Sigmoid colon (tissue), 7 donors: Measurements from ENCODE around the gene NFIB. TPM values are rescaled to one million over a fixed set of nuclear protein-coding genes. Genes with fewer than 3 reads are reported as not detected.
A peak's percentile ranks its signal among the peaks of the same experiment; 100 is the strongest.

ENCODE experiments used
- DNase-seq: peaks from one replicate; pipeline ENCODE4 v3.0.0-alpha.2; 2019
- H3K27ac ChIP-seq, 4 donors: fragments of 200-600 bp; sonication (generic); one replicate each; pipeline ENCODE4 v1.5.1; 2016 to 2019; ENCODE audit warnings: mild to moderate bottlenecking in 1 of 4
- H3K27me3 ChIP-seq, 3 donors: fragments of 200-600 bp; sonication (generic); one replicate each; pipeline ENCODE4 v1.5.1; 2019; ENCODE audit warnings: mild to moderate bottlenecking in 1 of 3
- H3K36me3 ChIP-seq, 4 donors: fragments of 200-600 bp; sonication (generic); one replicate each; pipeline ENCODE4 v1.5.1; 2016 to 2019
- H3K4me1 ChIP-seq, 4 donors: fragments of 200-600 bp; sonication (generic); one replicate each; pipeline ENCODE4 v1.5.1; 2017 to 2019
- H3K4me3 ChIP-seq, 4 donors: fragments of 200-600 bp; sonication (generic); one replicate each; pipeline ENCODE4 v1.5.1; 2017 to 2019; ENCODE audit warnings: mild to moderate bottlenecking in 2 of 4, moderate library complexity in 1 of 4
- H3K9me3 ChIP-seq, 4 donors: fragments of 200-600 bp in 3 of 4; sonication (generic) in 3 of 4; one replicate each; pipeline versions ENCODE4 v1.5.1 to v1.6.1; 2013 to 2019
- EP300 ChIP-seq, 4 donors: sonication (generic); formaldehyde crosslinking; IDR thresholded peaks; one replicate each; pipeline ENCODE4 v1.6.1; 2017; ENCODE audit warnings: antibody characterized with exemption in 4 of 4
- POLR2A ChIP-seq, 2 donors: fragments of 450-650 bp; IDR thresholded peaks; one replicate each; pipeline ENCODE4 v1.6.1; 2016; ENCODE audit warnings: antibody characterized with exemption in 2 of 2, mild to moderate bottlenecking in 2 of 2, moderate library complexity in 2 of 2
- POLR2AphosphoS5 ChIP-seq, 4 donors: sonication (generic); formaldehyde crosslinking; IDR thresholded peaks; one replicate each; pipeline ENCODE4 v1.6.1; 2017; ENCODE audit warnings: antibody characterized with exemption in 4 of 4
- WGBS, 2 donors: extraction: QIAGEN DNeasy Blood & Tissue Kit; methylation state at CpG; one replicate each; pipeline ENCODE4 v1.1.7; 2013; 5-methylcytosine and 5-hydroxymethylcytosine counted together
- intact Hi-C: fragments of 100-400 bp; cut with DNase I; formaldehyde crosslinking; loops from one replicate; pipeline ENCODE4 v1.15.1; 2023
- polyA plus RNA-seq, 3 donors: library from polyadenylated mRNA; stranded (reverse); fragments of 200-250 nt; gene quantifications; one replicate each; pipeline ENCODE4 v1.2.3, GENCODE V29; 2013
- total RNA-seq, 4 donors: library from RNA; depleted of rRNA; stranded (reverse); fragments of >200 nt; gene quantifications; one replicate each; pipeline ENCODE4 v1.1.0, GENCODE V29; 2016
- TF ChIP-seq, protein P1 (sequence below), 4 experiments: fragments of 450-650 bp in 3 of 4; fragments of 200-600 bp in 1 of 4; IDR thresholded peaks; one replicate each; pipeline ENCODE4 v1.5.1; 2016 to 2019; ENCODE audit warnings: antibody characterized with exemption in 4 of 4, mild to moderate bottlenecking in 3 of 4, moderate library complexity in 2 of 4
- donor health status: healthy with polysubstance abuse.
- donor health status: Bipolar disorder and iron deficiency.
- donor health status: healthy.

The NFIB gene
- 100 to 1,000 TPM in 1 of 4 donors, 10 to 100 TPM in 3; 45.3 to 129 (median 59.9) TPM for total RNA-seq
- 10 to 100 TPM in 1 of 3 donors, 1 to 10 TPM in 2; 3.7 to 12.5 (median 4.8) TPM for polyA plus RNA-seq

DNA sequence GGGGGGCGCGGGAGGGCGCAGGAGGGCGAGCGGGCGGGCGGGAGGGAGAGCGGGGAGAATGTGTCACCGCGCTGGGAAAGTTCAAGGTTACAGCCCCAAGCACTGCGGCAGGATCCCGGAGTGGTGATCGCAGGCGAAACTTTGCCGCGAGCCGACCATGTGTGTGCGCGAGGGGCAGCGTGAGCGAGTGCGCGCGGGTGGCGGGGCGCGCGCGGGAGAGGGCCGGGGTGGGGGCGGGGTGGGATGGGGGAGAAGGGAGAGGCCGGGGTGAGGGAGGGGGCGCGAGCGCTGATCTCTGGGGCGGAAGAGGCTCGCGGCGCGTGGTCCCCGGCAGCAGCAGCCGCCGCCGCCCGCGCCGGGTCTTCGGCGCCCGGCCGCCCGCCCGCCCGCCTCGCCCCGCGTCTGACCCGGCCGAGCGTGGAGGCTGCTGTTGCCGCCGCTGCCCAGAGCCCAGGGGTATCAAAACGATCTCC, at the start of gene NFIB:
NFIB (minus strand) TSS at position 191 of the 473 bp plus-strand sequence. CDS start 630 bp downstream, outside the sequence.
- Histone ChIP-seq H3K27me3 (no peaks in the 10 kb centered on the region), H3K4me3 (peak within 1 kb of the TSS; percentile 55 to 87 (median 73)), H3K36me3 (no peaks in the 10 kb centered on the region), H3K4me1 (peaks cover 0 to 51% (median 40%) of the 10 kb centered on the region in 4 donors), H3K9me3 (no peaks in the 10 kb centered on the region), H3K27ac (peak within 1 kb of the TSS; percentile 98 to 99 (median 98))
- intact Hi-C loops = loop anchor here (5.0 kb wide), 3 partner anchors 42 to 217 kb away; no protein-coding TSS in a partner anchor
- peak; percentile 81 for DNase-seq
- TF ChIP-seq, protein P1, sequence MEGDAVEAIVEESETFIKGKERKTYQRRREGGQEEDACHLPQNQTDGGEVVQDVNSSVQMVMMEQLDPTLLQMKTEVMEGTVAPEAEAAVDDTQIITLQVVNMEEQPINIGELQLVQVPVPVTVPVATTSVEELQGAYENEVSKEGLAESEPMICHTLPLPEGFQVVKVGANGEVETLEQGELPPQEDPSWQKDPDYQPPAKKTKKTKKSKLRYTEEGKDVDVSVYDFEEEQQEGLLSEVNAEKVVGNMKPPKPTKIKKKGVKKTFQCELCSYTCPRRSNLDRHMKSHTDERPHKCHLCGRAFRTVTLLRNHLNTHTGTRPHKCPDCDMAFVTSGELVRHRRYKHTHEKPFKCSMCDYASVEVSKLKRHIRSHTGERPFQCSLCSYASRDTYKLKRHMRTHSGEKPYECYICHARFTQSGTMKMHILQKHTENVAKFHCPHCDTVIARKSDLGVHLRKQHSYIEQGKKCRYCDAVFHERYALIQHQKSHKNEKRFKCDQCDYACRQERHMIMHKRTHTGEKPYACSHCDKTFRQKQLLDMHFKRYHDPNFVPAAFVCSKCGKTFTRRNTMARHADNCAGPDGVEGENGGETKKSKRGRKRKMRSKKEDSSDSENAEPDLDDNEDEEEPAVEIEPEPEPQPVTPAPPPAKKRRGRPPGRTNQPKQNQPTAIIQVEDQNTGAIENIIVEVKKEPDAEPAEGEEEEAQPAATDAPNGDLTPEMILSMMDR (IDR thresholded peaks at IDR 0.05) = no peak
- TF ChIP-seq EP300 (IDR thresholded peaks at IDR 0.05) (no peak), POLR2A (IDR thresholded peaks at IDR 0.05) (no peak), POLR2AphosphoS5 (IDR thresholded peaks at IDR 0.05) (peak in 3 of 4 donors; percentile 15 to 36 (median 36))
- WGBS, 2 donors = 1% methylated on average over 63 of the region's 63 CpGs

GRCh38 chr9:14362175-14362574, 48.2 kb upstream of the NFIB start:
- peak; percentile 76 for DNase-seq
- 82 to 93% methylated on average over 1 of the region's 1 CpG for WGBS, 2 donors
- no peaks in the 10 kb centered on the region for H3K36me3 ChIP-seq
- no peak overlapping the region for H3K4me3 ChIP-seq
- TF ChIP-seq EP300 (IDR thresholded peaks at IDR 0.05) (peak in 3 of 4 donors; percentile 49 to 76 (median 64)), POLR2A (IDR thresholded peaks at IDR 0.05) (no peak), POLR2AphosphoS5 (IDR thresholded peaks at IDR 0.05) (peak; percentile 87 to 96 (median 92))
- intact Hi-C loops = loop anchor here (5.0 to 10.0 kb wide), 2 partner anchors 40 to 797 kb away; no protein-coding TSS in a partner anchor
- peak overlapping the region; percentile 23 to 78 (median 74) for H3K27ac ChIP-seq
- peaks cover 0 to 63% (median 45%) of the 10 kb centered on the region in 4 donors for H3K4me1 ChIP-seq
- no peaks in the 10 kb centered on the region for H3K27me3 ChIP-seq
- H3K9me3 ChIP-seq = no peaks in the 10 kb centered on the region

GRCh38 chr9:14361074-14361473, 47.1 kb upstream of the NFIB start:
- no peaks in the 10 kb centered on the region for H3K9me3 ChIP-seq
- H3K36me3 ChIP-seq = no peaks in the 10 kb centered on the region
- DNase-seq = no peak
- H3K4me3 ChIP-seq = no peak overlapping the region
- TF ChIP-seq EP300 (IDR thresholded peaks at IDR 0.05) = no peak
- no peak for TF ChIP-seq POLR2AphosphoS5 (IDR thresholded peaks at IDR 0.05)
- TF ChIP-seq, protein P1 (IDR thresholded peaks at IDR 0.05) = no peak
- no peak for TF ChIP-seq POLR2A (IDR thresholded peaks at IDR 0.05)
- no peaks in the 10 kb centered on the region for H3K27me3 ChIP-seq
- peaks cover 0 to 62% (median 45%) of the 10 kb centered on the region in 4 donors for H3K4me1 ChIP-seq
- peak overlapping the region in 1 of 4 donors; percentile 78 for H3K27ac ChIP-seq
- intact Hi-C loops = loop anchor here (5.0 to 10.0 kb wide), 2 partner anchors 39 to 796 kb away; no protein-coding TSS in a partner anchor

- intact Hi-C loops = loop anchor here (5.0 kb wide), 1 partner anchor 74 kb away; no protein-coding TSS in a partner anchor
- TF ChIP-seq POLR2AphosphoS5 (IDR thresholded peaks at IDR 0.05) = no peak
- TF ChIP-seq POLR2A (IDR thresholded peaks at IDR 0.05) = no peak
- TF ChIP-seq, protein P1 (IDR thresholded peaks at IDR 0.05) = no peak
- no peak for TF ChIP-seq EP300 (IDR thresholded peaks at IDR 0.05)
- DNase-seq = no peak
- 80 to 88% methylated on average over 2 of the region's 2 CpGs for WGBS, 2 donors
- Histone ChIP-seq H3K4me1 (peaks cover 0 to 49% (median 32%) of the 10 kb centered on the region in 4 donors), H3K4me3 (no peak overlapping the region), H3K36me3 (no peaks in the 10 kb centered on the region), H3K9me3 (no peaks in the 10 kb centered on the region), H3K27ac (no peak overlapping the region), H3K27me3 (no peaks in the 10 kb centered on the region)
Observed at GRCh38 chr9:14358523-14358922, 44.6 kb upstream of the NFIB start.
